ENCODE results near the gene UQCRHL.
"Not testable (repeated sequence)": the region's sequence is repeated elsewhere in the genome, so short reads cannot be mapped to it uniquely, and the experiment has no call there.

DNA sequence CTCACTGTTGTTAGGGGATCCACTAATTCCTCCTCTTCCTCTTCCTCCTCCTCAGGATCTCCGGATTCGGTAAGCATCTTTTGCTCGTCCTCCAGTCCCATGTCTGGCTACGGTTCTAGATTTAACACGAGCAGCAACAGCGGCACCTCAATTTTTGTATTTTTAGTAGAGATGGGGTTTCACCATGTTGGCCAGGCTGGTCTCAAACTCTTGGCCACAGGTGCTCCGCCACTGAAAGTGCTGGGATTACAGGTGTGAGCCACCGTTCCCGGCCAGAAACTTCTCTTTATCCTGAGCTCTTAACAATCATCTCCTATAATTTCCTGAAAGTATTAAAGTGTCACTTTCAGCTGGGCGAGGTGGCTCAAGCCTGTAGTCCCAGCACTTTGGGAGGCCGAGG, at the start of gene UQCRHL:
- TF ChIP-seq, protein P1, sequence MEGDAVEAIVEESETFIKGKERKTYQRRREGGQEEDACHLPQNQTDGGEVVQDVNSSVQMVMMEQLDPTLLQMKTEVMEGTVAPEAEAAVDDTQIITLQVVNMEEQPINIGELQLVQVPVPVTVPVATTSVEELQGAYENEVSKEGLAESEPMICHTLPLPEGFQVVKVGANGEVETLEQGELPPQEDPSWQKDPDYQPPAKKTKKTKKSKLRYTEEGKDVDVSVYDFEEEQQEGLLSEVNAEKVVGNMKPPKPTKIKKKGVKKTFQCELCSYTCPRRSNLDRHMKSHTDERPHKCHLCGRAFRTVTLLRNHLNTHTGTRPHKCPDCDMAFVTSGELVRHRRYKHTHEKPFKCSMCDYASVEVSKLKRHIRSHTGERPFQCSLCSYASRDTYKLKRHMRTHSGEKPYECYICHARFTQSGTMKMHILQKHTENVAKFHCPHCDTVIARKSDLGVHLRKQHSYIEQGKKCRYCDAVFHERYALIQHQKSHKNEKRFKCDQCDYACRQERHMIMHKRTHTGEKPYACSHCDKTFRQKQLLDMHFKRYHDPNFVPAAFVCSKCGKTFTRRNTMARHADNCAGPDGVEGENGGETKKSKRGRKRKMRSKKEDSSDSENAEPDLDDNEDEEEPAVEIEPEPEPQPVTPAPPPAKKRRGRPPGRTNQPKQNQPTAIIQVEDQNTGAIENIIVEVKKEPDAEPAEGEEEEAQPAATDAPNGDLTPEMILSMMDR (IDR thresholded peaks at IDR 0.05; ENCODE audit: low read depth, low read length), result not testable (repeated sequence)
- not testable (repeated sequence) for TF ChIP-seq EZH2phosphoT487 (IDR thresholded peaks at IDR 0.05; ENCODE audit: low read depth)
